ENCODE measurements around the gene DAPK1.
A peak's percentile ranks its signal among the peaks of the same experiment; 100 is the strongest.

DAPK1 gene

GRCh38 chr9:87630846-87631245 is 133.2 kb downstream of the DAPK1 start:
- Histone ChIP-seq H3K9ac (ENCODE audit: low read length) (no peak overlapping the region), H3K4ac (ENCODE audit: low read depth in 1 of 2, low read length in 2 of 2) (no peak overlapping the region), H3K4me3 (ENCODE audit: insufficient read depth in 1 of 2, low read depth in 1 of 2, low read length in 2 of 2) (no peak overlapping the region), H3K36me3 (ENCODE audit: control insufficient read depth in 1 of 2, insufficient read depth in 2 of 2, low read depth in 1 of 2, low read length in 2 of 2) (peaks cover 0 to 38% of the 10 kb centered on the region in 2 experiments), H4K91ac (ENCODE audit: low read length) (no peak overlapping the region), H3K23ac (ENCODE audit: low read length in 2 of 2) (no peak overlapping the region), H2BK12ac (ENCODE audit: low read length in 2 of 2) (no peak overlapping the region), H2BK15ac (ENCODE audit: low read depth, poor library complexity, severe bottlenecking) (no peak overlapping the region), H2AK5ac (ENCODE audit: low read length, severe bottlenecking) (no peak overlapping the region), H2BK120ac (ENCODE audit: low read depth, low read length) (no peak overlapping the region), H3K4me2 (ENCODE audit: low read length, poor library complexity, severe bottlenecking) (no peak overlapping the region), H2BK5ac (ENCODE audit: low read depth, low read length, poor library complexity, severe bottlenecking) (no peak overlapping the region), H3K18ac (ENCODE audit: low read depth in 1 of 2, low read length in 2 of 2) (no peak overlapping the region), H2AFZ (ENCODE audit: low read depth, low read length) (no peak overlapping the region), H3K14ac (ENCODE audit: low read length in 2 of 2) (no peak overlapping the region), H3K4me1 (ENCODE audit: control insufficient read depth, insufficient read depth, low read depth, low read length) (no peaks in the 10 kb centered on the region), H3K27me3 (ENCODE audit: control insufficient read depth in 1 of 2, insufficient read depth in 1 of 2, low read length in 2 of 2) (no peaks in the 10 kb centered on the region), H4K8ac (ENCODE audit: low read length) (no peak overlapping the region), H3K27ac (ENCODE audit: low read length, poor library complexity, severe bottlenecking) (no peak overlapping the region), H3K9me3 (ENCODE audit: control insufficient read depth, low read length) (peaks cover 7% of the 10 kb centered on the region), H3K79me1 (replicated peaks; ENCODE audit: low read length, poor library complexity, severe bottlenecking) (peaks cover 55% of the 10 kb centered on the region)
- 96% methylated on average over 2 of the region's 3 CpGs for WGBS
- no peak for DNase-seq

- Histone ChIP-seq H4K91ac (ENCODE audit: low read length) (no peak overlapping the region), H3K27me3 (ENCODE audit: control insufficient read depth in 1 of 2, insufficient read depth in 1 of 2, low read length in 2 of 2) (no peaks in the 10 kb centered on the region), H3K14ac (ENCODE audit: low read length in 2 of 2) (no peak overlapping the region), H3K18ac (ENCODE audit: low read depth in 1 of 2, low read length in 2 of 2) (no peak overlapping the region), H3K4me1 (ENCODE audit: control insufficient read depth, insufficient read depth, low read depth, low read length) (peaks cover 6% of the 10 kb centered on the region), H3K4me2 (ENCODE audit: low read length, poor library complexity, severe bottlenecking) (no peak overlapping the region), H2AFZ (ENCODE audit: low read depth, low read length) (no peak overlapping the region), H3K9ac (ENCODE audit: low read length) (no peak overlapping the region), H3K79me1 (replicated peaks; ENCODE audit: low read length, poor library complexity, severe bottlenecking) (peaks cover 41% of the 10 kb centered on the region), H2BK15ac (ENCODE audit: low read depth, poor library complexity, severe bottlenecking) (no peak overlapping the region), H3K36me3 (ENCODE audit: control insufficient read depth in 1 of 2, insufficient read depth in 2 of 2, low read depth in 1 of 2, low read length in 2 of 2) (peaks cover 2 to 37% of the 10 kb centered on the region in 2 experiments), H3K9me3 (ENCODE audit: control insufficient read depth, low read length) (no peaks in the 10 kb centered on the region), H3K4ac (ENCODE audit: low read depth in 1 of 2, low read length in 2 of 2) (no peak overlapping the region), H2AK5ac (ENCODE audit: low read length, severe bottlenecking) (no peak overlapping the region), H3K23ac (ENCODE audit: low read length in 2 of 2) (no peak overlapping the region), H4K8ac (ENCODE audit: low read length) (no peak overlapping the region), H2BK5ac (ENCODE audit: low read depth, low read length, poor library complexity, severe bottlenecking) (no peak overlapping the region), H2BK12ac (ENCODE audit: low read length in 2 of 2) (no peak overlapping the region), H2BK120ac (ENCODE audit: low read depth, low read length) (no peak overlapping the region), H3K27ac (ENCODE audit: low read length, poor library complexity, severe bottlenecking) (no peak overlapping the region), H3K4me3 (ENCODE audit: insufficient read depth in 1 of 2, low read depth in 1 of 2, low read length in 2 of 2) (no peak overlapping the region)
- WGBS = 93% methylated on average over 14 of the region's 15 CpGs
- no peak for DNase-seq
These were observed 138.2 kb downstream of the DAPK1 start for GRCh38 chr9:87635656-87636501.

GRCh38 chr9:87638292-87638691 is 140.6 kb downstream of the DAPK1 start:
- 89% methylated on average over 4 of the region's 6 CpGs for WGBS
- peaks cover 2 to 48% of the 10 kb centered on the region in 2 experiments for H3K36me3 ChIP-seq (ENCODE audit: control insufficient read depth in 1 of 2, insufficient read depth in 2 of 2, low read depth in 1 of 2, low read length in 2 of 2)
- H3K14ac ChIP-seq (ENCODE audit: low read length in 2 of 2) = no peak overlapping the region
- no peak overlapping the region for H3K9ac ChIP-seq (ENCODE audit: low read length)
- no peak overlapping the region for H3K23ac ChIP-seq (ENCODE audit: low read length in 2 of 2)
- H2BK15ac ChIP-seq (ENCODE audit: low read depth, poor library complexity, severe bottlenecking) = no peak overlapping the region
- peaks cover 9% of the 10 kb centered on the region for H3K4me1 ChIP-seq (ENCODE audit: control insufficient read depth, insufficient read depth, low read depth, low read length)
- peaks cover 46% of the 10 kb centered on the region for H3K79me1 ChIP-seq (replicated peaks; ENCODE audit: low read length, poor library complexity, severe bottlenecking)
- no peak overlapping the region for H3K4me2 ChIP-seq (ENCODE audit: low read length, poor library complexity, severe bottlenecking)
- no peak overlapping the region for H2AFZ ChIP-seq (ENCODE audit: low read depth, low read length)
- H2BK5ac ChIP-seq (ENCODE audit: low read depth, low read length, poor library complexity, severe bottlenecking) = no peak overlapping the region
- H4K8ac ChIP-seq (ENCODE audit: low read length) = no peak overlapping the region
- no peaks in the 10 kb centered on the region for H3K27me3 ChIP-seq (ENCODE audit: control insufficient read depth in 1 of 2, insufficient read depth in 1 of 2, low read length in 2 of 2)
- no peak overlapping the region for H3K4ac ChIP-seq (ENCODE audit: low read depth in 1 of 2, low read length in 2 of 2)
- H3K9me3 ChIP-seq (ENCODE audit: control insufficient read depth, low read length) = no peaks in the 10 kb centered on the region
- H3K4me3 ChIP-seq (ENCODE audit: insufficient read depth in 1 of 2, low read depth in 1 of 2, low read length in 2 of 2) = no peak overlapping the region
- H2BK12ac ChIP-seq (ENCODE audit: low read length in 2 of 2) = no peak overlapping the region
- H2BK120ac ChIP-seq (ENCODE audit: low read depth, low read length) = no peak overlapping the region
- no peak overlapping the region for H4K91ac ChIP-seq (ENCODE audit: low read length)
- H2AK5ac ChIP-seq (ENCODE audit: low read length, severe bottlenecking) = no peak overlapping the region
- no peak overlapping the region for H3K18ac ChIP-seq (ENCODE audit: low read depth in 1 of 2, low read length in 2 of 2)
- H3K27ac ChIP-seq (ENCODE audit: low read length, poor library complexity, severe bottlenecking) = no peak overlapping the region
- DNase-seq = no peak

GRCh38 chr9:87639949-87640348 is 142.3 kb downstream of the DAPK1 start:
- H2BK120ac ChIP-seq (ENCODE audit: low read depth, low read length) = no peak overlapping the region
- H3K4me1 ChIP-seq (ENCODE audit: control insufficient read depth, insufficient read depth, low read depth, low read length) = peaks cover 9% of the 10 kb centered on the region
- no peak overlapping the region for H4K8ac ChIP-seq (ENCODE audit: low read length)
- no peak overlapping the region for H3K4me2 ChIP-seq (ENCODE audit: low read length, poor library complexity, severe bottlenecking)
- H3K9me3 ChIP-seq (ENCODE audit: control insufficient read depth, low read length) = no peaks in the 10 kb centered on the region
- no peak overlapping the region for H3K14ac ChIP-seq (ENCODE audit: low read length in 2 of 2)
- no peak overlapping the region for H3K4ac ChIP-seq (ENCODE audit: low read depth in 1 of 2, low read length in 2 of 2)
- H2BK12ac ChIP-seq (ENCODE audit: low read length in 2 of 2) = no peak overlapping the region
- H3K9ac ChIP-seq (ENCODE audit: low read length) = no peak overlapping the region
- no peak overlapping the region for H3K23ac ChIP-seq (ENCODE audit: low read length in 2 of 2)
- no peak for DNase-seq
- H2AK5ac ChIP-seq (ENCODE audit: low read length, severe bottlenecking) = no peak overlapping the region
- peak overlapping the region; percentile 37 for H3K27ac ChIP-seq (ENCODE audit: low read length, poor library complexity, severe bottlenecking)
- H3K79me1 ChIP-seq (replicated peaks; ENCODE audit: low read length, poor library complexity, severe bottlenecking) = peaks cover 30% of the 10 kb centered on the region
- 91% methylated on average over 4 of the region's 4 CpGs for WGBS
- no peak overlapping the region for H3K18ac ChIP-seq (ENCODE audit: low read depth in 1 of 2, low read length in 2 of 2)
- H3K4me3 ChIP-seq (ENCODE audit: insufficient read depth in 1 of 2, low read depth in 1 of 2, low read length in 2 of 2) = no peak overlapping the region
- H3K36me3 ChIP-seq (ENCODE audit: control insufficient read depth in 1 of 2, insufficient read depth in 2 of 2, low read depth in 1 of 2, low read length in 2 of 2) = peaks cover 2 to 40% of the 10 kb centered on the region in 2 experiments
- no peak overlapping the region for H2AFZ ChIP-seq (ENCODE audit: low read depth, low read length)
- H2BK5ac ChIP-seq (ENCODE audit: low read depth, low read length, poor library complexity, severe bottlenecking) = no peak overlapping the region
- H3K27me3 ChIP-seq (ENCODE audit: control insufficient read depth in 1 of 2, insufficient read depth in 1 of 2, low read length in 2 of 2) = no peaks in the 10 kb centered on the region
- H4K91ac ChIP-seq (ENCODE audit: low read length) = no peak overlapping the region
- no peak overlapping the region for H2BK15ac ChIP-seq (ENCODE audit: low read depth, poor library complexity, severe bottlenecking)

Measured in mesenchymal stem cell (in vitro differentiated cells and primary cell).